ENCODE results near the gene SUGCT.
"Not testable (repeated sequence)": the region's sequence is repeated elsewhere in the genome, so short reads cannot be mapped to it uniquely, and the experiment has no call there.

Gene SUGCT

GRCh38 chr7:40148671-40149070, 13.9 kb downstream of the SUGCT start:
- H3K4me3 ChIP-seq: no peak overlapping the region
- no peaks in the 10 kb centered on the region for H3K27me3 ChIP-seq (ENCODE audit: low read depth)
- DNase-seq (ENCODE audit: low spot score in 2 of 2): peak in 1 of 2 experiments; percentile 76

DNA sequence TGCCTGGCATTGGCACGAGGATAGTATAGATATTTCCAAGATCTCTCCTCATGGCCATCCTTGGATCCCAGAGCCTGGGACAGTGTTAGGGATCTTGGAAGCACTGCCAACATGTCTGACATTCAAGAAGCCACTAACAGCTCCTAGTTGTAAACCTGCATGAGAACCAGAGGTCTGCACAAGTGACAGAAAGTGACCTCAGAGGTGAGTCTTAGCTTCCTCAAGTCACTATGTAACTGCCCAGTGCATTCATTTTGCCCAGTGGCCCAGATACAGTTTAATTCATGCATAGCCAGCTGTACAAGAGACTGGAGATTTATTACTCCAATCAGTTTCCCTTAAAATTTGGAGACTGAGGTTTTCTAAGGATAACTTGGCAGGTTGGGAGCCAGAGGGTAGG, 16.7 kb downstream of the SUGCT start:
- H3K4me3 ChIP-seq: no peak overlapping the region
- H3K36me3 ChIP-seq (replicated peaks): no peaks in the 10 kb centered on the region
- H3K4me1 ChIP-seq: peaks cover 10% of the 10 kb centered on the region
- in situ Hi-C loops (cut with MboI; ENCODE audit: low sequenced_read_pairs): no loop called here
- no peaks in the 10 kb centered on the region for H3K27me3 ChIP-seq (ENCODE audit: low read depth)
- no peak for DNase-seq (ENCODE audit: low spot score in 2 of 2)
- peaks cover 3% of the 10 kb centered on the region; the same call in 1 of the 2 replicates for H3K9me3 ChIP-seq

More at GRCh38 chr7:40148671-40149070, 13.9 kb downstream of the SUGCT start:
- peaks cover 10% of the 10 kb centered on the region for H3K4me1 ChIP-seq
- peaks cover 3% of the 10 kb centered on the region; the same call in 1 of the 2 replicates for H3K9me3 ChIP-seq
- H3K36me3 ChIP-seq (replicated peaks): no peaks in the 10 kb centered on the region
- in situ Hi-C loops (cut with MboI; ENCODE audit: low sequenced_read_pairs): no loop called here

- H3K27me3 ChIP-seq (ENCODE audit: low read depth): no peaks in the 10 kb centered on the region
- no peaks in the 10 kb centered on the region for H3K36me3 ChIP-seq (replicated peaks)
- H3K4me3 ChIP-seq: no peak overlapping the region
- DNase-seq (ENCODE audit: low spot score in 2 of 2): no peak
- in situ Hi-C loops (cut with MboI; ENCODE audit: low sequenced_read_pairs): no loop called here
- H3K9me3 ChIP-seq: no peaks in the 10 kb centered on the region
- no peaks in the 10 kb centered on the region for H3K4me1 ChIP-seq
These were observed 22.2 kb downstream of the SUGCT start for GRCh38 chr7:40156988-40157387.

DNA sequence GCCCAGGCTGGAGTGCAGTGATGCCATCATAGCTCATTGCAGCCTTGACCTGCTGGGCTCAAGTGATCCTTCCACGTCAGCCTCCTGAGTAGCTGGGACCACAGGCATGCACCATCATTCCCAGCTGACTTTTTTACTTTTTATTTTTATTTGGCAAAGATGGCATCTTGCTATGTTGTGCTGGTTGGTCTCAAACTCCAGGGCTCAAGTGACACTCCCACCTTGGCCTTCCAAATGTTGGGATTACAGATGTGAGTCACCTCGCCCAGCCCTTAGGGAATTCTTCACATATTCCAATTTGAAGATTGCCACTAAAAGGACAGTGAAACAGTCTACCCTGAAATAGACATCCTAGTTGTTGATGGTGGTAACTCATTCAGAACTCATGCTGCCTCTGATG, 27.7 kb downstream of the SUGCT start:
- Histone ChIP-seq H3K4me1 (no peaks in the 10 kb centered on the region), H3K27me3 (ENCODE audit: low read depth) (no peaks in the 10 kb centered on the region), H3K36me3 (replicated peaks) (no peaks in the 10 kb centered on the region), H3K4me3 (no peak overlapping the region), H3K9me3 (no peaks in the 10 kb centered on the region)
- no peak for DNase-seq (ENCODE audit: low spot score in 2 of 2)
- in situ Hi-C loops (cut with MboI; ENCODE audit: low sequenced_read_pairs): no loop called here

- in situ Hi-C loops (cut with MboI; ENCODE audit: low sequenced_read_pairs): no loop called here
- no peak overlapping the region for H3K4me3 ChIP-seq
- H3K9me3 ChIP-seq: no peaks in the 10 kb centered on the region
- H3K36me3 ChIP-seq (replicated peaks): no peaks in the 10 kb centered on the region
- no peaks in the 10 kb centered on the region for H3K27me3 ChIP-seq (ENCODE audit: low read depth)
- DNase-seq (ENCODE audit: low spot score in 2 of 2): no peak
- no peaks in the 10 kb centered on the region for H3K4me1 ChIP-seq
These were observed 30.4 kb downstream of the SUGCT start for GRCh38 chr7:40165216-40165615.

DNA sequence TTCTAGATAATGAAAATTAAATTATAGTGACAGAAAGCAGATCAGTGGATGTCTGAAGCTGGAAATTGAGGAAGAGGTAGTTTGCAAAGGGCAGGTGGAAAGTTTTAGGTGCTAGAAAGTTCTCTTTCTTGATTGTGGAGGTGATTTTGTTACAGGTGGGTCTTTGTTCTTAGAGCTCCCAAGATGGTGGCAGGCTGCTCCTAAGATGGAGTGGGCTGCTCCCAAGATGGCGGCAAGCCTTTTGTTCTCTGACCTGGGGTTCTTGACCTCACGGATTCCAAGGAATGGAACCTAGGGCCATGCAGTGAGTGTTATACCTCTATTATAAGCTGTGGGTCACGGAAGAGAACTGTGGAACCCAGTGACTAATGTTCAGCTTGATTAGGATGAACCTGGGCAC, 32.5 kb downstream of the SUGCT start:
- H3K36me3 ChIP-seq (replicated peaks): no peaks in the 10 kb centered on the region
- H3K4me3 ChIP-seq: no peak overlapping the region
- no peaks in the 10 kb centered on the region for H3K27me3 ChIP-seq (ENCODE audit: low read depth)
- no peaks in the 10 kb centered on the region for H3K9me3 ChIP-seq
- H3K4me1 ChIP-seq: no peaks in the 10 kb centered on the region
- no peak for DNase-seq (ENCODE audit: low spot score in 2 of 2)
- in situ Hi-C loops (cut with MboI; ENCODE audit: low sequenced_read_pairs): no loop called here

GRCh38 chr7:40168266-40168665, 33.5 kb downstream of the SUGCT start:
- DNase-seq (ENCODE audit: low spot score in 2 of 2); H3K27me3 ChIP-seq (ENCODE audit: low read depth): not testable (repeated sequence)

DNA sequence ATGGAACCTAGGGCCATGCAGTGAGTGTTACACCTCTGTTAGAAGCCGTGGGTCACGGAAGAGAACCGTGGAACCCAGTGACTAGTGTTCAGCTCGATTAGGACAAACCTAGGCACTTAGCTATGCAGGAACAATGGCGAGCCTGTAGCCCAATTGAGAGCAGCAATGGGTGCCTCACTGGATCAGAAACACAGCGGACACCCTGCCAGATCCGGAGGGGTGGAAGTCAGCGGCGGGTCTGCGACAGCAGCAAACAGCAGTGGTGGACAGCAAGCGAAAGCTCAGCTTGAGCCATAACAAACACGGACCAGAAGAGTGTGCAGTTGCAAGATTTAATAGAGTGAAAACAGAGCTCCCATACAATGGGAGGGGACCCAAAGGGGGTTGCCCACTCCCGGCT, 38.3 kb downstream of the SUGCT start:
- in situ Hi-C loops (cut with MboI; ENCODE audit: low sequenced_read_pairs); H3K9me3 ChIP-seq; H3K36me3 ChIP-seq (replicated peaks); H3K4me3 ChIP-seq; H3K4me1 ChIP-seq; DNase-seq (ENCODE audit: low spot score in 2 of 2); H3K27me3 ChIP-seq (ENCODE audit: low read depth): not testable (repeated sequence)

More at GRCh38 chr7:40168266-40168665, 33.5 kb downstream of the SUGCT start:
- H3K4me1 ChIP-seq; in situ Hi-C loops (cut with MboI; ENCODE audit: low sequenced_read_pairs); H3K36me3 ChIP-seq (replicated peaks); H3K9me3 ChIP-seq; H3K4me3 ChIP-seq: not testable (repeated sequence)

DNA sequence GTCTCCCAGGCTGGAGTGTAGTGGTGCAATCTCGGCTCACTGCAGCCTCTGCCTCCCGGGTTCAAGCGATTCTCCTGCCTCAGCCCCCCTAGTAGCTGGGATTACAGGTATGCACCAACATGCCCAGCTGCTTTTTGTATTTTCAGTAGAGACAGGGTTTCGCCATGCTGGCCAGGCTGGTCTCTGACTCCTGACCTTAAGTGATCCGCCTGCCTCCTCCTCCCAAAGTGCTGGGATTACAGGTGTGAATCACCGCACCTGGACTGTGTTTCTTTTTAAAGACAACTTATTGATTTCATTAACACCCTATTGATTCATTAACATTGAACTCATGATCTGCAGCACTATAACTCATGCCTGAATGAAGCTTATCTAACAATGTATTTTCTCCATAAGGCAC, 40.5 kb downstream of the SUGCT start:
- H3K4me1 ChIP-seq; DNase-seq (ENCODE audit: low spot score in 2 of 2); H3K36me3 ChIP-seq (replicated peaks); in situ Hi-C loops (cut with MboI; ENCODE audit: low sequenced_read_pairs); H3K4me3 ChIP-seq; H3K9me3 ChIP-seq; H3K27me3 ChIP-seq (ENCODE audit: low read depth): not testable (repeated sequence)

- no peak overlapping the region for H3K4me3 ChIP-seq
- in situ Hi-C loops (cut with MboI; ENCODE audit: low sequenced_read_pairs): no loop called here
- DNase-seq (ENCODE audit: low spot score in 2 of 2): no peak
These were observed 41.1 kb downstream of the SUGCT start for GRCh38 chr7:40175725-40176510.

DNA sequence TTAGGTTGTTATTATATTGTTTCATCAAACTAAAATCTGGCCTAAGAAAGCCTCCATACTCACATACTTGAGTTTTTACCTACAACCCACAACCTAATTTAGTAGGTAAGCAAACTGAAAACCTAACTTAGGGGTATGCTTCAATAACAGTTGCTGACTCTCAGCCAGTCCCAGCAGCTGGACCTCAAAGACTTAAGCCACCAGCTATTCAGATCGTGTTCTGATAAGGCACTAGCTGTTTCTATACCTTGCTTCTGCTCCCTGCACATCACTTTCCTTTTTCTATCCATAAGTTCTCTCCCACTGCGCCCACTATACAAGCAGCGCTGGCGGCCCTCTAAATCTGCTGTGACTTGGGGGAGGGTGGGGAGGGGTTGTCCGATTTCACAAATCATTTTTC, 42.3 kb downstream of the SUGCT start:
- no peak overlapping the region for H3K4me3 ChIP-seq
- H3K4me1 ChIP-seq: no peaks in the 10 kb centered on the region
- H3K36me3 ChIP-seq (replicated peaks): no peaks in the 10 kb centered on the region
- H3K27me3 ChIP-seq (ENCODE audit: low read depth): no peaks in the 10 kb centered on the region
- in situ Hi-C loops (cut with MboI; ENCODE audit: low sequenced_read_pairs): no loop called here
- DNase-seq (ENCODE audit: low spot score in 2 of 2): no peak
- H3K9me3 ChIP-seq: no peaks in the 10 kb centered on the region

More at GRCh38 chr7:40175725-40176510, 41.1 kb downstream of the SUGCT start:
- Histone ChIP-seq H3K27me3 (ENCODE audit: low read depth) (no peaks in the 10 kb centered on the region), H3K4me1 (no peaks in the 10 kb centered on the region), H3K9me3 (no peaks in the 10 kb centered on the region), H3K36me3 (replicated peaks) (no peaks in the 10 kb centered on the region)

DNA sequence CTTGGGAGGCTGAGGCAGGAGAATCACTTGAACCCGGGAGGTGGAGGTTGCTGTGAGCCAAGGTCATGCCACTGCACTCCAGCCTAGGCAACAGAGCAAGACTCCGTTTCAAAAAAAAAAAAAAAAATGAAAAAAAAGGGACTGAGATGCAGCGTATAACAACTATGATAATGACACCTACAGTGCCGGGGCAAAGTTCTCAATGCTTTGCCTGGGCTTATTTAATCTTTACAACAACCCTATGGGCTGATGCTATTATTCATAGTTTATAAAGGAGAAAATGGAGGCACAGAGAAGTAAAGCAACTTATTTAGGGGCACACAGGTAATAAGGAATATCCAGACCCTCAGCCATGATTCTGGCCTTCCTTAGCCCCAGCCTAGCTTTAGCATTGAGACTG, 47.6 kb downstream of the SUGCT start:
- in situ Hi-C loops (cut with MboI; ENCODE audit: low sequenced_read_pairs): no loop called here
- Histone ChIP-seq H3K9me3 (no peaks in the 10 kb centered on the region), H3K4me3 (no peak overlapping the region), H3K36me3 (replicated peaks) (no peaks in the 10 kb centered on the region), H3K4me1 (no peaks in the 10 kb centered on the region), H3K27me3 (ENCODE audit: low read depth) (no peaks in the 10 kb centered on the region)
- DNase-seq (ENCODE audit: low spot score in 2 of 2): no peak

GRCh38 chr7:40186586-40186985, 51.8 kb downstream of the SUGCT start:
- no peaks in the 10 kb centered on the region for H3K9me3 ChIP-seq
- no peaks in the 10 kb centered on the region for H3K27me3 ChIP-seq (ENCODE audit: low read depth)
- no peaks in the 10 kb centered on the region for H3K36me3 ChIP-seq (replicated peaks)
- DNase-seq (ENCODE audit: low spot score in 2 of 2): no peak
- H3K4me3 ChIP-seq: no peak overlapping the region
- in situ Hi-C loops (cut with MboI; ENCODE audit: low sequenced_read_pairs): no loop called here
- H3K4me1 ChIP-seq: no peaks in the 10 kb centered on the region

DNA sequence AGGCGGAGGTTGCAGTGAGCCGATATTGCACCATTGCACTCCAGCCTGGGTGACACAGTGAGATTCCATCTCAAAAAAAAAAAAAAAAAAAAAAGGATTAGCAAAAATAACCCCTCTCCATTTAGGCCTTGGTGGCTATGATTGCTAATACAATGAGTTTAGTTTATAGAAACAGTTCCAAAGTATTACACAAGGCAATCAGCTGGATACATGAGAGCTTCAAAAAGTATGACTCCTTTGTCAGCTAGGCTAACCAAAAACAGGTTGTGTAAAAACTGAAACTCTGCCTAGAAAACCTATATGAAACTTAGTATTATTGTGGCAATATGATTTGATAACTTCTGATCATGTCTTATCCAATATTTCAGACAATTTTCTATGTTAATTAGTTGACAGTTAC, 57.2 kb downstream of the SUGCT start:
- in situ Hi-C loops (cut with MboI; ENCODE audit: low sequenced_read_pairs): no loop called here
- H3K9me3 ChIP-seq: no peaks in the 10 kb centered on the region
- no peak for DNase-seq (ENCODE audit: low spot score in 2 of 2)
- no peak overlapping the region for H3K4me3 ChIP-seq
- H3K27me3 ChIP-seq (ENCODE audit: low read depth): no peaks in the 10 kb centered on the region
- H3K36me3 ChIP-seq (replicated peaks): no peaks in the 10 kb centered on the region
- peaks cover 8% of the 10 kb centered on the region for H3K4me1 ChIP-seq

DNA sequence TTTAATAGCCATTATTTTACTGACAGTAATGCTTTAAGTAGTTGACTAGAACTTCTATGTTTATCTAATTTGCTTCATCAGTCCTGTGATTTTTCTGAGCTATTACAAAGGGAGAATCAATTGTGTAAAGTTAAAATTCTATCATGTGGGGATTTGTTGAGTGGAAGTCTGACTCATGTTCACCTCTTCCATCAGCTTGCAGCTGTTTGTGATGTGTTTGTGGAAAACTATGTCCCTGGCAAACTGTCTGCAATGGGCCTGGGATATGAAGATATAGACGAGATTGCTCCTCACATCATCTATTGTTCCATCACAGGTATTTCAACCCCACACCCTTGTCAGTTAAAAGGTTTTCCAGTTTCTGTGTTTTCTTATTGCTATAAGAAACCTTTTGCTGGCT, 59.9 kb downstream of the SUGCT start:
- H3K4me1 ChIP-seq: peaks cover 8% of the 10 kb centered on the region
- H3K4me3 ChIP-seq: no peak overlapping the region
- in situ Hi-C loops (cut with MboI; ENCODE audit: low sequenced_read_pairs): no loop called here
- no peaks in the 10 kb centered on the region for H3K9me3 ChIP-seq
- no peaks in the 10 kb centered on the region for H3K27me3 ChIP-seq (ENCODE audit: low read depth)
- DNase-seq (ENCODE audit: low spot score in 2 of 2): no peak
- H3K36me3 ChIP-seq (replicated peaks): no peaks in the 10 kb centered on the region

Measured in HAP-1 (cell line).